SK-N-SH treated with all-trans-retinoic acid at 6 μM for 48 hours (cell line): ENCODE measurements around the gene IQCK.

Source experiments
- ATAC-seq: fragments of 200-7000 bp; cut with Tn5 transposase; 3 replicates; pipeline ENCODE4 v1.9.1; 2020; ENCODE audit warnings: mild to moderate bottlenecking, moderate library complexity
- ARNTL ChIP-seq: fragments of 450-650 bp; formaldehyde crosslinking; IDR thresholded peaks from 2 replicates; pipeline ENCODE4 v1.5.0; 2020; ENCODE audit warnings: low read depth, mild to moderate bottlenecking, moderate library complexity, borderline replicate concordance
- BACH2 ChIP-seq: fragments of 250-450 bp; sonication (Bioruptor Pico); IDR thresholded peaks from 2 replicates; pipeline ENCODE4 v1.9.0; 2021; ENCODE audit warnings: mild to moderate bottlenecking, borderline replicate concordance
- CREB5 ChIP-seq: fragments of 250-450 bp; sonication (Bioruptor Pico); IDR thresholded peaks from 2 replicates; pipeline ENCODE4 v1.5.1; 2020; ENCODE audit warnings: low read depth, mild to moderate bottlenecking, moderate library complexity
- CSDC2 ChIP-seq: fragments of 250-450 bp; sonication (Bioruptor Pico); IDR thresholded peaks from 2 replicates; pipeline ENCODE4 v1.5.0; 2020; ENCODE audit warnings: mild to moderate bottlenecking, moderate library complexity
- CSRNP3 ChIP-seq: fragments of 250-450 bp; sonication (Bioruptor Pico); IDR thresholded peaks from 2 replicates; pipeline ENCODE4 v1.5.1; 2021; ENCODE audit warnings: mild to moderate bottlenecking, moderate library complexity
- GLIS3 ChIP-seq: fragments of 250-450 bp; sonication (Bioruptor Pico); IDR thresholded peaks from 2 replicates; pipeline ENCODE4 v1.5.0; 2020; ENCODE audit warnings: mild to moderate bottlenecking, moderate library complexity
- ISL1 ChIP-seq: fragments of 250-450 bp; sonication (Bioruptor Pico); IDR thresholded peaks from 2 replicates; pipeline ENCODE4 v2.1.2; 2022; ENCODE audit warnings: mild to moderate bottlenecking, moderate library complexity
- OSR1 ChIP-seq: fragments of 250-450 bp; sonication (Bioruptor Pico); IDR thresholded peaks from 2 replicates; pipeline ENCODE4 v1.8.0; 2022; ENCODE audit warnings: moderate library complexity, mild to moderate bottlenecking, inconsistent platforms
- PATZ1 ChIP-seq: fragments of 250-450 bp; sonication (Bioruptor Pico); IDR thresholded peaks from 2 replicates; pipeline ENCODE4 v1.8.0; 2020; ENCODE audit warnings: mild to moderate bottlenecking, moderate library complexity, borderline replicate concordance
- RARB ChIP-seq: fragments of 250-450 bp; sonication (Bioruptor Pico); IDR thresholded peaks from 2 replicates; pipeline ENCODE4 v1.8.0; 2021; ENCODE audit warnings: mild to moderate bottlenecking, moderate library complexity
- TCF4 ChIP-seq: fragments of 250-450 bp; sonication (Bioruptor Pico); IDR thresholded peaks from 2 replicates; pipeline ENCODE4 v1.8.0; 2021; ENCODE audit warnings: mild to moderate bottlenecking, moderate library complexity, borderline replicate concordance
- TOX ChIP-seq: fragments of 250-450 bp; sonication (Bioruptor Pico); IDR thresholded peaks from 2 replicates; pipeline ENCODE4 v1.8.0; 2021; ENCODE audit warnings: mild to moderate bottlenecking, moderate library complexity, borderline replicate concordance
- TSHZ2 ChIP-seq: fragments of 250-450 bp; sonication (Bioruptor Pico); IDR thresholded peaks from 2 replicates; pipeline ENCODE4 v1.5.0; 2020; ENCODE audit warnings: mild to moderate bottlenecking, moderate library complexity
- ZC3H10 ChIP-seq: fragments of 250-450 bp; sonication (Bioruptor Pico); IDR thresholded peaks from 2 replicates; pipeline ENCODE4 v1.5.1; 2021; ENCODE audit warnings: mild to moderate bottlenecking, moderate library complexity
- ZFP3 ChIP-seq: fragments of 250-450 bp; sonication (Bioruptor Pico); IDR thresholded peaks from 2 replicates; pipeline ENCODE4 v1.5.0; 2020; ENCODE audit warnings: mild to moderate bottlenecking, moderate library complexity
- ZFP30 ChIP-seq: fragments of 450-650 bp; formaldehyde crosslinking; IDR thresholded peaks from 2 replicates; pipeline ENCODE4 v1.5.0; 2022; ENCODE audit warnings: mild to moderate bottlenecking, moderate library complexity
- ZNF565 ChIP-seq: fragments of 450-650 bp; formaldehyde crosslinking; conservative IDR thresholded peaks from 2 replicates; pipeline ENCODE4 v1.5.0; 2020; ENCODE audit warnings: low read depth, mild to moderate bottlenecking, moderate library complexity
- ZNF70 ChIP-seq: fragments of 450-650 bp; formaldehyde crosslinking; IDR thresholded peaks from 2 replicates; pipeline ENCODE4 v1.5.0; 2020; ENCODE audit warnings: mild to moderate bottlenecking, moderate library complexity
- ZNF8 ChIP-seq: fragments of 450-650 bp; formaldehyde crosslinking; IDR thresholded peaks from 2 replicates; pipeline ENCODE4 v1.5.0; 2020; ENCODE audit warnings: mild to moderate bottlenecking, moderate library complexity

IQCK gene

GRCh38 chr16:19776147-19776546 is 58.1 kb downstream of the IQCK start (continued):
- TF ChIP-seq ZNF8 (CRISPR knock-in tag) (no peak), ZFP3 (CRISPR knock-in tag) (no peak), CSRNP3 (CRISPR knock-in tag) (no peak), ZFP30 (CRISPR knock-in tag) (no peak)

- no peak for ATAC-seq
- TF ChIP-seq ZC3H10 (CRISPR knock-in tag) (no peak), TOX (CRISPR knock-in tag) (no peak), CSDC2 (CRISPR knock-in tag) (no peak), ARNTL (CRISPR knock-in tag) (no peak), ISL1 (CRISPR knock-in tag) (no peak), TSHZ2 (CRISPR knock-in tag) (no peak), PATZ1 (CRISPR knock-in tag) (no peak), ZNF70 (CRISPR knock-in tag) (no peak), ZNF8 (CRISPR knock-in tag) (no peak), TCF4 (CRISPR knock-in tag) (no peak), GLIS3 (no peak), CSRNP3 (CRISPR knock-in tag) (no peak), ZFP3 (CRISPR knock-in tag) (no peak), CREB5 (CRISPR knock-in tag) (no peak), ZNF565 (CRISPR knock-in tag) (no peak), OSR1 (CRISPR knock-in tag) (no peak), RARB (CRISPR knock-in tag) (no peak)
These were observed 58.5 kb downstream of the IQCK start for GRCh38 chr16:19776565-19776964.

GRCh38 chr16:19780321-19780720 is 62.2 kb downstream of the IQCK start:
- ATAC-seq = no peak
- TF ChIP-seq BACH2 (CRISPR knock-in tag) = no peak
- TF ChIP-seq CSDC2 (CRISPR knock-in tag) = no peak
- no peak for TF ChIP-seq ARNTL (CRISPR knock-in tag)
- TF ChIP-seq TSHZ2 (CRISPR knock-in tag) = no peak
- no peak for TF ChIP-seq TCF4 (CRISPR knock-in tag)
- no peak for TF ChIP-seq ZFP3 (CRISPR knock-in tag)
